ENCODE results near the gene KRT9. TPM values are rescaled to one million over a fixed set of nuclear protein-coding genes. Genes with fewer than 3 reads are reported as not detected.

Gene KRT9
- total RNA-seq, 2 donors from 2014 or later: not detected

DNA sequence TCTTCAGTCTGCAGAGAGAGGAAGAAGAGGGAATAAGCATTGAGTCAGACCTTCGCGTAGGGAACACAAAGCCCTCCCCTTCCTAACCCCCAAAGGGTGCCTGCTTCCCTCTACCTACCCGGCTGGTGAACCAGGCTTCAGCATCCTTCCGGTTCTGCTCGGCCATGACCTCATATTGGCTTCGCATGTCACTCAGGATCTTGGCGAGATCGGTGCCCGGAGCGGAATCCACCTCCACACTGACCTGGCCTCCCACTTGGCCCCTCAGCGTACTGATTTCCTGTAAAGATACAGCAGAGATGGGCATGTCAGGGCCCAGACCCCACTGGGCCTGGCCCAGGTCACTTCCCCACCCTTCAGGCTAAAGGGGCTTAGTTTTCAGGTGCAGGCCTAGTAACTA lies 47.6 kb downstream of the KRT9 start:
- DNase-seq (no peak), ATAC-seq (no peak)
- intact Hi-C loops (cut with DNase I): no loop called here
- peaks cover 44% of the 10 kb centered on the region for H3K4me1 ChIP-seq
- TF ChIP-seq, protein P1, sequence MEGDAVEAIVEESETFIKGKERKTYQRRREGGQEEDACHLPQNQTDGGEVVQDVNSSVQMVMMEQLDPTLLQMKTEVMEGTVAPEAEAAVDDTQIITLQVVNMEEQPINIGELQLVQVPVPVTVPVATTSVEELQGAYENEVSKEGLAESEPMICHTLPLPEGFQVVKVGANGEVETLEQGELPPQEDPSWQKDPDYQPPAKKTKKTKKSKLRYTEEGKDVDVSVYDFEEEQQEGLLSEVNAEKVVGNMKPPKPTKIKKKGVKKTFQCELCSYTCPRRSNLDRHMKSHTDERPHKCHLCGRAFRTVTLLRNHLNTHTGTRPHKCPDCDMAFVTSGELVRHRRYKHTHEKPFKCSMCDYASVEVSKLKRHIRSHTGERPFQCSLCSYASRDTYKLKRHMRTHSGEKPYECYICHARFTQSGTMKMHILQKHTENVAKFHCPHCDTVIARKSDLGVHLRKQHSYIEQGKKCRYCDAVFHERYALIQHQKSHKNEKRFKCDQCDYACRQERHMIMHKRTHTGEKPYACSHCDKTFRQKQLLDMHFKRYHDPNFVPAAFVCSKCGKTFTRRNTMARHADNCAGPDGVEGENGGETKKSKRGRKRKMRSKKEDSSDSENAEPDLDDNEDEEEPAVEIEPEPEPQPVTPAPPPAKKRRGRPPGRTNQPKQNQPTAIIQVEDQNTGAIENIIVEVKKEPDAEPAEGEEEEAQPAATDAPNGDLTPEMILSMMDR (IDR thresholded peaks at IDR 0.05): no peak
- no peak for TF ChIP-seq POLR2A (IDR thresholded peaks at IDR 0.05)
- no peaks in the 10 kb centered on the region for H3K36me3 ChIP-seq (replicated peaks in 1 of 2; ENCODE audit: insufficient read depth in 1 of 2, low read depth in 2 of 2)
- no peak overlapping the region for H3K27ac ChIP-seq
- H3K9me3 ChIP-seq: no peaks in the 10 kb centered on the region
- H3K27me3 ChIP-seq: peaks cover 0 to 10% of the 10 kb centered on the region in 2 donors
- H3K4me3 ChIP-seq: no peak overlapping the region
- 82 to 88% methylated on average over 11 of the region's 11 CpGs for WGBS, 2 donors

DNA sequence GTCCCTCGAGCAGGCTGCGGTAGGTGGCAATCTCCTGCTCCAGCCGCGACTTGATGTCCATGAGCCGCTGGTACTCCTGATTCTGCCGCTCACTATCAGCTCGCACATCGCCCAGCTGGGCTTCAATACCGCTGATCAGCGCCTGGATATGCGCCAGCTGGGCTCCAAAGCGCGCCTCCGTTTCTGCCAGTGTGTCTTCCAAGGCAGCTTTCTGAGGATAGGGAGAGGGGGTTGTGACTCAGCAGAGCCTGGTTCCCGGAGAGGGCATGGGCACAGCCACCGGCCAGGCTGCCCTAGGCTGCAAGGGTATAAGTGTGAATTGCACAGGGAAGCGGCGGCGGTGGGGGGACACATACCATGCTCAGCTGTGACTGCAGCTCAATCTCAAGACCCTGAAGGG lies 48.1 kb downstream of the KRT9 start:
- DNase-seq: no peak
- Histone ChIP-seq H3K4me1 (peaks cover 44% of the 10 kb centered on the region), H3K4me3 (no peak overlapping the region), H3K9me3 (no peaks in the 10 kb centered on the region), H3K36me3 (replicated peaks in 1 of 2; ENCODE audit: insufficient read depth in 1 of 2, low read depth in 2 of 2) (no peaks in the 10 kb centered on the region), H3K27ac (no peak overlapping the region), H3K27me3 (peaks cover 0 to 10% of the 10 kb centered on the region in 2 donors)
- intact Hi-C loops (cut with DNase I): no loop called here
- TF ChIP-seq POLR2A (IDR thresholded peaks at IDR 0.05): no peak
- TF ChIP-seq, protein P1 (IDR thresholded peaks at IDR 0.05): no peak
- 78 to 100% methylated on average over 2 to 19 of the region's 19 CpGs for WGBS, 2 donors
- no peak for ATAC-seq

DNA sequence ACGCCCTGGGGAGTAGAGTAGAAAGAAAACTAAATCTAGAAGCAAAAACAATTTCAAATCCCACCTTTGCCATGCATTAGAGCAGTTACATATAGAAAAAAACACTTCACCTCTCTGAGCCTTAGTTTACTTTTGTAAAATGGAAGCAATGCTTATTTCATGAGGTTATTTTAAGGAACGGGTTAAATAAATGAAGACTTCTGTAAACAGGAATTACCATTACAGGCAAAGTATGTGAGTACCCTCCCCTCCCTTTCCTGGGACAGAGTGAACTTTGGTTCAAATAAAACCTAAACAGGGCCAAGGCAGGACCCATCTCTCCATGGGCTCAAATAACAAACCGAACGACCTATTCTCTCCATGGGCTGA lies 48.6 kb downstream of the KRT9 start:
- H3K36me3 ChIP-seq (replicated peaks in 1 of 2; ENCODE audit: insufficient read depth in 1 of 2, low read depth in 2 of 2): no peaks in the 10 kb centered on the region
- H3K4me3 ChIP-seq: no peak overlapping the region
- 68 to 85% methylated on average over 4 of the region's 4 CpGs for WGBS, 2 donors
- H3K4me1 ChIP-seq: peaks cover 45% of the 10 kb centered on the region
- no peaks in the 10 kb centered on the region for H3K9me3 ChIP-seq
- H3K27ac ChIP-seq: peak overlapping the region in 1 of 4 donors; percentile 73
- peaks cover 0 to 10% of the 10 kb centered on the region in 2 donors for H3K27me3 ChIP-seq
- intact Hi-C loops (cut with DNase I): no loop called here
- ATAC-seq (no peak), DNase-seq (no peak)
- TF ChIP-seq POLR2A (IDR thresholded peaks at IDR 0.05): no peak
- TF ChIP-seq, protein P1 (IDR thresholded peaks at IDR 0.05): no peak

DNA sequence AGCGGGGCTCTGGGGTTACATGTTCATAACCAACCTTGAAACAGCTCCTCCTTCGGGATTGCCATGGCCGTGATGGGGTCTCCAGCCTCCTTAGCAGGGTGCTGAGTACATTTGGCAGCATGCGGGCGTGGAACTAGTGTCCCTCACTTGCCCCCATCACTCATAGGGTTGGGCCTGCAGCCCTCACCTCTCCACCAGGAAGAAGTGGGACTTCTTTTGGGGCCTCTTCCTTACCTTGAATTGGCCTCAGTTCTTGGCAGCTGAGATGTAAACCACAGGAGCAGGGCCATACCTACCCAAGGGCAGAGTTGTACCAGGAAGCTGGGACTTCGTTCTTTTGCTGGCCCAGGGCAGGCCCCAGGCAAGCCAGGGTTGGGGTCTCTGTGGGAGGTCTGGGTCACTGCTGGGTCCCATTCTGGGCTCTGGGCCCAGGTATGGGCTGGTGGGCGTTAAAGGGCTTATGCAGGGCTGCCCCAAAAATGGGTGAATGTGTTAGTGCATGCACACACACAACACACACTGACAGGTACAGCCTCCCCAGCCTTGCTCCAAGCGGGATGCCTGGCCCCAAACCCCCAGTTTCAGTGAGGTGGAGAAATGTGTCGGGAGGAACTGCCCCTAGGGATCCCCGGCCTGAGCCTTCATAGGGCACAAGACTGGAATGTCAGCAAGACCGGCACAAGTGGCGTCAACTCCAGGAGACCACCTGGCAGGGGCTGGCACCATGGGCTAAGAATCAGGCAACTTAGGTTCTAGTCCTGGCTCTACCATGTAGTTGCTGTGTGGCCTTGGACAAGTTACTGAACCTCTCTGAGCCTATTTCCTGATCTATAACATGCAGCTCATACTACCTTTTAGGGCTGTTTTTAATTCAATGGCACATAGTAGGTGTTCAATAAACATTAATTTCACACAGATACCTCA lies 49.3 kb downstream of the KRT9 start:
- intact Hi-C loops (cut with DNase I): no loop called here
- no peaks in the 10 kb centered on the region for H3K36me3 ChIP-seq (replicated peaks in 1 of 2; ENCODE audit: insufficient read depth in 1 of 2, low read depth in 2 of 2)
- no peak overlapping the region for H3K4me3 ChIP-seq
- H3K27ac ChIP-seq: peak overlapping the region; percentile 9 to 73 (median 42)
- TF ChIP-seq POLR2A (IDR thresholded peaks at IDR 0.05): no peak
- TF ChIP-seq, protein P1 (IDR thresholded peaks at IDR 0.05): no peak
- ATAC-seq: peak; percentile 19
- DNase-seq: no peak
- WGBS, 2 donors: 69 to 74% methylated on average over 7 to 12 of the region's 12 CpGs
- H3K27me3 ChIP-seq: peaks cover 0 to 5% of the 10 kb centered on the region in 2 donors
- no peaks in the 10 kb centered on the region for H3K9me3 ChIP-seq
- peaks cover 39% of the 10 kb centered on the region for H3K4me1 ChIP-seq
